Measurements from ENCODE around the gene KCNJ6.
"Not testable (repeated sequence)": the region's sequence is repeated elsewhere in the genome, so short reads cannot be mapped to it uniquely, and the experiment has no call there.

KCNJ6 gene

GRCh38 chr21:37734846-37735245, 181.4 kb downstream of the KCNJ6 start:
- DNase-seq (ENCODE audit: low spot score), result no peak

DNA sequence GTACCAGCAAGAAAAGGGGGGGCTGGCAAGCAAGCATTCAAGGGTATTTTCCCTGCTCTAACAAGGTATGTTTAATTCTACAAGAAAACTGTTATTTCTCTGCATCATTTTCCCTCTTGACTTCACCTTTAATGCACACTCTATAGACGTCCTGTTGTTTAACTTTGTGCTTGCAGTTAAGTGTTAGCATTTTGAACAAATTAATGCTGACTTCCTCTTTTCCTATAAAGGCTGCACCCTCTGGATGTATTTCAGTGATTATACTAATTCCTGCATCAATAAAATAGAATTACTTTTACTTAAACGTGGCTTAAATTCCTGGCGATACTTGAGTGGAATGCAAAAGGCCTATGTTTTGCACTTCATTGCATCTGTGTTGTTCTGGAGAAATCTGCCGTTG, 183.3 kb downstream of the KCNJ6 start:
- DNase-seq (ENCODE audit: low spot score), result no peak

- DNase-seq (ENCODE audit: low spot score), result no peak
Measured at GRCh38 chr21:37724201-37724600, 192.1 kb downstream of the KCNJ6 start.

- no peak for DNase-seq (ENCODE audit: low spot score)
Measured at GRCh38 chr21:37717534-37717933, 198.7 kb downstream of the KCNJ6 start.

DNA sequence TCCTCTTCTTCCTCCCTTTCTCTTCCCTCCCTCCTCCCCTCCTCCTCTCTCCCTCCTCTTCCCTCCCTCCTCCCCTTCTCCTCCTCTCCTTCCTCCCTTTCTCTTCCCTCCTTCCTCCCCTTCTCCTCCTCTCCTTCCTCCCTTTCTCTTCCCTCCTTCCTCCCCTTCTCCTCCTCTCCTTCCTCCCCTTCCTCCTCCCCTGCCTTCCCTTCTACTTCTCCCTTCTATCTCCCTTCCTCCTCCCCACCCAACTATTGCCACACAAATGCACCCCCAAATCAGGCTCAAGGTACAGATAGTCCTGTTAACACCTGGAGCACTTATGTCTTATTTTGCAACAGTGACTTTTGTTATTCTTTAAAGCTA, 203.7 kb downstream of the KCNJ6 start:
- not testable (repeated sequence) for DNase-seq (ENCODE audit: low spot score)

- peak; percentile 76 for DNase-seq (ENCODE audit: low spot score)
Measured at GRCh38 chr21:37711836-37712568, 204.3 kb downstream of the KCNJ6 start.

GRCh38 chr21:37711286-37711829, 204.9 kb downstream of the KCNJ6 start:
- DNase-seq (ENCODE audit: low spot score), result no peak

DNA sequence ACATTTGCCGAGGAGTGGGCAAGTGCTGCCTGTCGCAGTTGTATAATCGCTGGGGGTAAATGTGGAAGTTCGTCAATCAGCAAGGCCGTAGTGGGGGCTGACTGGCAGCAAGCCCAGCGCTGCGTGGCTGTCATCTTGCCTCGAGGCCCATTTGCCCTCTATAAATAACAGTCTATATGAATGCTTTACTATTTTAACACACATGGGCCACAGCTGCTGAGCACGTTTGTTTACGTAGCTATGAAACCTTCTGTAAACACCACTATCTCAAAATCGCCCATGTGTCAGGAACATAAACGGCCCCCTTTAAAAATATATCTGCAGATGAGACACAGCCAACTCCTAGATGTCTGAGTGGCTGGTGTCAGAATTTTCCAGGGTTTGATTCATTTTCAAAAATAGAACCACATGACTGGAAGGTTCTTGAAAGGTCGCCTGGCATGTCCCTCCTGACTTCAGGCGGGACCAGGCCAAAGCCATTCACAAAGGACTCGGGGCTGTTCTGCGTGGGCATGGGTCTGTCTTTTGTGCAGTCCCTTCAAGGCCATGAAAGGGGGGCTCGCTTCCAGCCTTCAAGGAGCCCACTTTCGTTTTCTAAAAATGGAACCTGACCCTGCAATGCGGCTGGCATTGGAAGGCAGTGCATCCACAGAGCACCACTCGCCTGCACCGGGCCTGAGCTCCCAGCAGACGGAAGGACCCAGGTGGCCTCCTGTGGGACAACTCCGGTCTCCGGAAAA, 205.5 kb downstream of the KCNJ6 start:
- no peak for DNase-seq (ENCODE audit: low spot score)

DNA sequence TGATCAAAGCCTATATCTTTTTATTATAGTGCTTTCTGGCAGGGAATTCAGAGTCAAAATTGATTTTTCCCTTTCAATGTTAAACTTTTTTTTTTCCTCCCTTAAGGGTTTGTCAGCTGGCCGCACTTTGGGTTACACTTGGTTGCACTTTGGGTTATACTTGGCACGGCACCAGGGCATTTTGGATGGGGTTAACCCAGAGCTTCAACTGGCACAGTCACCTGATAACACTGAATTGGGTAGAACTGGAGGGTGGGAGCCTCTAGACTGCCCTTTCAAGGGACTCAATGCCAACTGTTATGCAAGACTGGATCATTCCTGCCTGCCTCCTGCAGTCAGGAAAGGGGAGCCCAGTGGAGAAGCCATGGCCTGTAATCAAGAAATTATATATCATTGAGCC, 211.5 kb downstream of the KCNJ6 start:
- DNase-seq (ENCODE audit: low spot score), result no peak

- DNase-seq (ENCODE audit: low spot score), result no peak
Measured at GRCh38 chr21:37702241-37702640, 214.0 kb downstream of the KCNJ6 start.

- peak; percentile 87 for DNase-seq (ENCODE audit: low spot score)
Measured at GRCh38 chr21:37700641-37701202, 215.5 kb downstream of the KCNJ6 start.

DNA sequence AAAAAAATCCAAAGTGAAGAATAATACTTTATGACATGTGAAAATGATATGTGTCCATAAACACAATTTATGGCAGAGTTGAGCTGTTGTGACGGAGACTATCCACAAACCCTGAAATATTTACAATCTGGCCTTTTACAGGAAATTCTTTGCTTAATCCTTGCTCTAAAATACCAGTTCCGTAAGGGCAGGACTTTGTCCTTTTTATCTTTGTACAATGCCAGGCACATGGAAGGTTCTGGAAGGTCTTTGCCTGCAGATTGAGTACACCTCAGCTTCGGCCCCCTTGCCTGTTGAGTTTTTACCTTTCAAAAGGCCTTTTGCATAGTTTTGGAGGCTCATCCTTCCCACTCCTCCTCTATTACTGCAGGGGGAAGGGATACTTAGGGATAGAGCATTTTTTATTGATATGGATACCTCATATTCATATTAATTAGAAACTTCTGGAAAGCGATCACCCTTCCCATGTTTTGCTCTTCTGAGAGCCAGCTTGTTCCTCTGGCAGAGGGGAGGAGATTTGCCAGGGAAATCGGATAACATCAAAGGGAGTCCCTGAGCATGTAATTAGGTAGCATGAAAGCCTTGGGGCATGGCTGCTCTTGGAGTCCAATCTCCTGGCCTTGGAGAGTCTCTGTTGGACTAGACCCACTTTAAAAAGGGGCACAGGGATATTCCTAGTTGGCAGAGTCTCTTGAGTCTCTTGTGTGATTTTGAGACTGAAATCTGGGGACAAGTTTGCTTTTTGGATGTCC, 217.1 kb downstream of the KCNJ6 start:
- no peak for DNase-seq (ENCODE audit: low spot score)

- no peak for DNase-seq (ENCODE audit: low spot score)
Measured at GRCh38 chr21:37696936-37697335, 219.3 kb downstream of the KCNJ6 start.

- no peak for DNase-seq (ENCODE audit: low spot score)
Measured at GRCh38 chr21:37695111-37695510, 221.1 kb downstream of the KCNJ6 start.

DNA sequence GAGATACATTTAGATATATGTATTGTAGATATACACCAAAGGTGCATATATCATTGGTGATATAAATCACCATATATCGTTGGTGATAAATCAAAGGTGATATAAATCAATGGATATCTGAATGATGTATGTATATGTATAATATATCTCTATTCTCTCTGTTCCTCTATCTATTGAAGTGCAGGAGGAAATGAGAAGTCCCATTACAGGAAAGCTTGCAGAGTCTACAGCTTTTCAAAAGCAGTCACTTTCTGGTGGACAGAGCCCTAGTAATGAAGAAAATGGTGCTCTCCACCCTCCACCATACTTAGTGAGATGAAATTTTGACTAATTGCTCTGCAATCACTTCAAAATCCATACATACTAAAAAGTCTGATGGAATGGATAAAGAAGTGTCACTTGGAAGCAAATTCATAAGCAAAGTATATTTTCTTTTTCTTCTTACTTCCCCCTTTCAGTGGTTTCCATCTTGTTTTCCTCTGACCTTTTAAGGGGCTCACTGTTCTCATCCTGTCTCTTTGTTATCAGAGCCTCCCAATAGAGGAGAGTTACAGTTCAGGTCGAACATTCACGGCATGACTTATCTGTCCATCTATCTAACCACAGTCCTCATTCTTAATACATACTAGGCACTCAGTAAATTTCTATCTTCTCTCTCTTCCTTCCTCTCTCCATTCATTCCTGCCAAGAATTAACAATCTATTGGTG, 227.2 kb downstream of the KCNJ6 start:
- DNase-seq (ENCODE audit: low spot score), result no peak

- DNase-seq (ENCODE audit: low spot score), result no peak
Measured at GRCh38 chr21:37686991-37687810, 229.1 kb downstream of the KCNJ6 start.

DNA sequence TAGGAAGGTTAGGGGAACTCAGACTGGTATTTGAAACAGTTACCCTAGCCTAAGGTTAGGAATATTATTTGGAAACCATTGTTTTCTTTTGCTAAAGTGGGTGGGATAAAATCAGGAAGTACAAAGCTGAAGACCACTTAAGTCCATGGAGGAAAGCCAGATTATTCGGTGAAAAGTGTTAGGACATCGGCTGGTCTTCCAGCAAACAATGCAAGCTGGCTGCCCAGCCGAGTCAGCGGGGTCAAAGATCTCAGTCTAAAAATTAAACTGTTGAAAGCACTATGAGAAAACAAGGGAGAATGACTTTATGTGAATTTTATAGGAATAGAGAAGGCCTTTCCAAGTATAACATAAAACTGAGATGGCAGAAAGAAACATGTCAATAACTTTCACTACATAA, 231.7 kb downstream of the KCNJ6 start:
- no peak for DNase-seq (ENCODE audit: low spot score)

DNA sequence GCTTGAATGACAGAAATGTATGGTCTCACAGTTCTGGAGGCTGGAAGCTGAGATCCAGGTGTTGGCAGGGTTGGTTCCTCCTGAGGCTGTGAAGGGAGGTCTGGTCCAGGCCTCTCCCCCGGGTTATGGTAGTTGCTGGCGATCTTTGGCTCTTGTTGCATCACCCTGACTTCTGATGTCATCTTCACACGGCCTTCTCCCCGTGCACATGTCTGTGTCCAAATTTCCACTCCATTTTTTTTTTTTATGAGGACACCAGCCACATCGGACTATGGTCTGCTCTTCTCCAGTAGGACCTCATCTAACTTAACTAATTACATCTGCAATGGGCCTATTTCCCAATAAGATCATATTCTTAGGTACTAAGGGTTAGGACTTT, 232.2 kb downstream of the KCNJ6 start:
- no peak for DNase-seq (ENCODE audit: low spot score)

- no peak for DNase-seq (ENCODE audit: low spot score)
Measured at GRCh38 chr21:37683396-37684114, 232.7 kb downstream of the KCNJ6 start.

- DNase-seq (ENCODE audit: low spot score), result no peak
Measured at GRCh38 chr21:37682966-37683365, 233.3 kb downstream of the KCNJ6 start.

Data from RKO (cell line).